IMR-90 (cell line): ENCODE data around the gene AQP6. TPM values are rescaled to one million over a fixed set of nuclear protein-coding genes. Genes with fewer than 3 reads are reported as not detected.

Experiments used
- ATAC-seq: fragments of 200-7000 bp; cut with Tn5 transposase; 2 replicates; pipeline ENCODE4 v1.9.1; 2020; ENCODE audit warnings: low read depth, mild to moderate bottlenecking, moderate library complexity
- BruUV-seq: library from RNA; stranded (reverse); fragments of 400-500 nt; replicated peaks from 2 replicates; lab custom pipeline; 2021; lab: Mats Ljungman, UMichigan
- CTCF ChIA-PET: fragments of 300-600 bp; formaldehyde crosslinking; extraction: SDS; loops from one replicate; lab custom pipeline; 2021; ENCODE audit warnings: antibody characterized with exemption; lab: Yijun Ruan, JAX
- POLR2A ChIA-PET: fragments of 300-600 bp; sonication (Branson Sonifier 250); formaldehyde crosslinking; loops from one replicate; lab custom pipeline; 2022; ENCODE audit warnings: antibody characterized with exemption; ENCODE audit not compliant: unreplicated experiment; lab: Charles Lee
- DNase-seq: peaks from one replicate; pipeline ENCODE4 v3.0.0; 2013
- H2AFZ ChIP-seq: replicated peaks from 2 replicates; pipeline ENCODE3; 2013; ENCODE audit warnings: low read length, mild to moderate bottlenecking; ENCODE audit not compliant: poor library complexity
- H2AK5ac ChIP-seq: 2 replicates; pipeline ENCODE4 v1.6.1; 2013; ENCODE audit warnings: low read depth, low read length, inconsistent platforms
- H2AK9ac ChIP-seq: replicated peaks from 2 replicates; pipeline ENCODE3; 2013; ENCODE audit warnings: mild to moderate bottlenecking, low read depth, low read length, moderate library complexity; ENCODE audit not compliant: poor library complexity
- H2BK120ac ChIP-seq: 2 replicates; pipeline ENCODE4 v1.6.1; 2013; ENCODE audit warnings: low read depth, low read length, inconsistent platforms
- H2BK15ac ChIP-seq: 3 replicates; pipeline ENCODE4 v1.6.1; 2013; ENCODE audit warnings: low read depth, low read length, inconsistent platforms
- H2BK20ac ChIP-seq: 2 replicates; pipeline ENCODE4 v1.6.1; 2013; ENCODE audit warnings: low read depth, mild to moderate bottlenecking, inconsistent platforms, low read length, moderate library complexity
- H2BK5ac ChIP-seq: 2 replicates; pipeline ENCODE4 v1.6.1; 2013; ENCODE audit warnings: mild to moderate bottlenecking, low read depth, low read length, inconsistent platforms; ENCODE audit not compliant: poor library complexity, severe bottlenecking
- H3K14ac ChIP-seq: replicated peaks from 2 replicates; pipeline ENCODE4 v1.6.1; 2013; ENCODE audit warnings: low read depth, low read length, inconsistent platforms
- H3K18ac ChIP-seq: 2 replicates; pipeline ENCODE4 v1.6.1; 2013; ENCODE audit warnings: low read depth, low read length, control low read depth
- H3K23ac ChIP-seq: 2 replicates; pipeline ENCODE4 v1.6.1; 2013; ENCODE audit warnings: low read depth, low read length, inconsistent platforms
- H3K27ac ChIP-seq: 2 replicates; pipeline ENCODE4 v1.5.1; 2013; ENCODE audit warnings: mild to moderate bottlenecking, control low read depth, low read length; ENCODE audit not compliant: insufficient read depth
- H3K27me3 ChIP-seq: 2 replicates; pipeline ENCODE4 v1.6.1; 2013; ENCODE audit warnings: low read length; ENCODE audit not compliant: control insufficient read depth, insufficient read depth
- H3K36me3 ChIP-seq: 2 replicates; pipeline ENCODE4 v1.6.1; 2013; ENCODE audit warnings: low read length, mixed read lengths; ENCODE audit not compliant: control insufficient read depth, insufficient read depth
- H3K4ac ChIP-seq: 2 replicates; pipeline ENCODE4 v1.6.1; 2013; ENCODE audit warnings: low read depth, low read length, inconsistent platforms
- H3K4me1 ChIP-seq: 2 replicates; pipeline ENCODE4 v1.6.1; 2013; ENCODE audit warnings: low read length, mixed read lengths; ENCODE audit not compliant: control insufficient read depth, insufficient read depth
- H3K4me2 ChIP-seq: 2 replicates; pipeline ENCODE4 v1.6.1; 2013; ENCODE audit warnings: low read depth, mild to moderate bottlenecking, control low read depth, low read length, moderate library complexity
- H3K4me3 ChIP-seq: 2 replicates; pipeline ENCODE4 v1.5.1; 2013; ENCODE audit warnings: low read depth, mild to moderate bottlenecking, control low read depth, low read length, moderate library complexity; ENCODE audit not compliant: insufficient read depth
- H3K56ac ChIP-seq: 2 replicates; pipeline ENCODE4 v1.6.1; 2013; ENCODE audit warnings: low read length, inconsistent platforms; ENCODE audit not compliant: insufficient read depth; ENCODE audit errors: extremely low read depth
- H3K79me1 ChIP-seq, 2 experiments: 2 replicates each; pipeline ENCODE4 v1.6.1; 2013; ENCODE audit warnings: low read length in 2 of 2, inconsistent platforms in 1 of 2, low read depth in 1 of 2
- H3K9ac ChIP-seq: 2 replicates; pipeline ENCODE4 v1.6.1; 2013; ENCODE audit warnings: low read depth, low read length, control low read depth
- H3K9me1 ChIP-seq: 2 replicates; pipeline ENCODE4 v1.6.1; 2013; ENCODE audit warnings: low read length, inconsistent platforms; ENCODE audit not compliant: insufficient read depth
- H3K9me3 ChIP-seq: 2 replicates; pipeline ENCODE4 v1.6.1; 2013; ENCODE audit warnings: low read length; ENCODE audit not compliant: control insufficient read depth, insufficient read depth
- H4K20me1 ChIP-seq: 2 replicates; pipeline ENCODE4 v1.6.1; 2013; ENCODE audit warnings: low read length, inconsistent platforms; ENCODE audit not compliant: insufficient read depth
- H4K5ac ChIP-seq: 2 replicates; pipeline ENCODE4 v1.6.1; 2013; ENCODE audit warnings: mild to moderate bottlenecking, low read depth, low read length, control low read depth
- H4K8ac ChIP-seq, 2 experiments: 2 replicates each; pipeline ENCODE4 v1.6.1; 2013; ENCODE audit warnings: low read depth in 2 of 2, low read length in 2 of 2, control low read depth in 1 of 2, inconsistent platforms in 1 of 2
- H4K91ac ChIP-seq: 2 replicates; pipeline ENCODE4 v1.6.1; 2013; ENCODE audit warnings: low read depth, low read length, inconsistent platforms; ENCODE audit not compliant: insufficient read depth
- SMC3 ChIP-seq: fragments of 150-350 bp; IDR thresholded peaks from 2 replicates; pipeline ENCODE4 v1.6.1; 2016; ENCODE audit warnings: low read depth, mild to moderate bottlenecking, antibody characterized with exemption, low read length, moderate library complexity
- WGBS, 2 experiments: methylation state at CpG; one replicate each; pipeline versions ENCODE4 v1.1.5 to v1.1.7; 2013; ENCODE audit warnings: missing lambda C conversion rate in 2 of 2; ENCODE audit not compliant: insufficient read length in 1 of 2; ENCODE audit errors: extremely low coverage in 2 of 2; 5-methylcytosine and 5-hydroxymethylcytosine counted together
- dilution Hi-C: fragments of 300-500 bp; cut with HindIII; formaldehyde crosslinking; loops from one replicate; pipeline ENCODE4 v1.14.3; 2018; ENCODE audit warnings: low sequenced_read_pairs; ENCODE audit not compliant: unreplicated experiment
- in situ Hi-C: fragments of 300-500 bp; cut with MboI; formaldehyde crosslinking; loops from 3 replicates; pipeline ENCODE4 v1.14.3; 2019; ENCODE audit warnings: low sequenced_read_pairs, inconsistent platforms, mixed read lengths
- intact Hi-C: fragments of 100-400 bp; cut with micrococcal nuclease; formaldehyde crosslinking; loops from 2 replicates; pipeline ENCODE4 v1.10.0; 2022
- polyA plus RNA-seq, 3 experiments: library from polyadenylated mRNA; depleted of rRNA; stranded (reverse); fragments of >200 nt; gene quantifications; 2 replicates each; pipeline ENCODE4 v1.2.3, GENCODE V29; 2012; ENCODE audit warnings: low replicate concordance in 1 of 3
- total RNA-seq: library from RNA; depleted of rRNA; stranded (reverse); fragments of >200 nt; gene quantifications from 2 replicates; pipeline ENCODE4 v1.2.3, GENCODE V29; 2012
- TF ChIP-seq, protein P1 (sequence below): fragments of 150-350 bp; IDR thresholded peaks from 2 replicates; pipeline ENCODE4 v1.6.1; 2016; ENCODE audit warnings: low read depth, mild to moderate bottlenecking, low read length, moderate library complexity, borderline replicate concordance

AQP6 gene
- total and polyA plus RNA-seq, 2 of the 4 experiments (the other 2 are of a cell fraction) = not detected

DNA sequence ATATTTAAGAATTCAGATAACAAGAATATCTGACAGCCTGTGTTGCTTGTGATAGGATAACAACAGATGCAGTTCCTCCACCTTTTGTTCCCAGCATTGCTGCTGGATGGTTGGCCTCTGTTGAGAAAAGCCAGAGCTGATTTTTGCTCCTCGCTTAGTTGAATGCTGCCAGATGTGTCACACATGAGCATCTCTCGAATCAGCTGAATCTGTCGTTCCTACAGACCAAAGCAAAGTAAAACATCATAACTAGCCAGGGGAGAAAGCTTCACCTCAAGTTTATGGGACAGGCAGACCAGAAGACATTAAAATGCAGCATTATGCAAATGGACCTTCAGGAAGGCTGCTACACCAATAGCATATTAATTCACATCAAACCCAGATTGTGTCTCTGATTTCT lies 32.4 kb downstream of the AQP6 start:
- Histone ChIP-seq H3K27ac (no peak overlapping the region), H4K5ac (no peak overlapping the region), H3K4ac (no peak overlapping the region), H3K18ac (no peak overlapping the region), H3K4me2 (no peak overlapping the region), H2AFZ (no peak overlapping the region), H3K9me3 (no peaks in the 10 kb centered on the region), H3K4me1 (peaks cover 5% of the 10 kb centered on the region), H4K8ac (0 out of 4 replicates have a peak overlapping the region, but pooled peaks of 1 of the 2 experiments have one; percentile 22), H2BK20ac (no peak overlapping the region), H3K56ac (no peak overlapping the region), H2AK5ac (no peak overlapping the region), H3K9ac (no peak overlapping the region), H3K27me3 (no peaks in the 10 kb centered on the region), H3K23ac (no peak overlapping the region), H3K4me3 (no peak overlapping the region), H3K14ac (no peak overlapping the region), H3K9me1 (peaks cover 3% of the 10 kb centered on the region), H2BK15ac (no peak overlapping the region), H4K91ac (no peak overlapping the region), H3K79me1 (peaks cover 43 to 45% of the 10 kb centered on the region in 2 experiments), H2BK120ac (no peak overlapping the region), H2BK5ac (no peak overlapping the region), H2AK9ac (no peak overlapping the region), H3K36me3 (no peaks in the 10 kb centered on the region; the same call in 1 of the 2 replicates), H4K20me1 (peaks cover 4% of the 10 kb centered on the region; the same call in 1 of the 2 replicates)
- no peak for DNase-seq
- BruUV-seq = no TSS peak
- in situ Hi-C loops (no loop called here), intact Hi-C loops (no loop called here), dilution Hi-C loops (no loop called here)
- POLR2A ChIA-PET = interaction anchor here (0.5 kb wide), 1 partner anchor 1973 kb away, joined by 4 read pairs; no protein-coding TSS in a partner anchor
- no peak for ATAC-seq
- CTCF ChIA-PET = interaction anchor here (0.9 to 1.0 kb wide), 2 partner anchors 34 to 60 kb away, joined by 3 read pairs; no protein-coding TSS in a partner anchor
- TF ChIP-seq, protein P1, sequence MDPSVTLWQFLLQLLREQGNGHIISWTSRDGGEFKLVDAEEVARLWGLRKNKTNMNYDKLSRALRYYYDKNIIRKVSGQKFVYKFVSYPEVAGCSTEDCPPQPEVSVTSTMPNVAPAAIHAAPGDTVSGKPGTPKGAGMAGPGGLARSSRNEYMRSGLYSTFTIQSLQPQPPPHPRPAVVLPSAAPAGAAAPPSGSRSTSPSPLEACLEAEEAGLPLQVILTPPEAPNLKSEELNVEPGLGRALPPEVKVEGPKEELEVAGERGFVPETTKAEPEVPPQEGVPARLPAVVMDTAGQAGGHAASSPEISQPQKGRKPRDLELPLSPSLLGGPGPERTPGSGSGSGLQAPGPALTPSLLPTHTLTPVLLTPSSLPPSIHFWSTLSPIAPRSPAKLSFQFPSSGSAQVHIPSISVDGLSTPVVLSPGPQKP = no peak
- no peak for TF ChIP-seq SMC3
- WGBS, 2 experiments = no CpG with 5 or more reads among the region's 3 CpGs
